ENCODE measurements around the gene TPCN1. TPM values are rescaled to one million over a fixed set of nuclear protein-coding genes. Genes with fewer than 3 reads are reported as not detected.

TPCN1 gene
- total RNA-seq, 1 experiment from 2014 or later, result 29.7 TPM

- H3K9ac ChIP-seq (ENCODE audit: low read length), result no peak overlapping the region
Observed at GRCh38 chr12:113241191-113242025, 20.1 kb downstream of the TPCN1 start.

More at GRCh38 chr12:113241191-113242025, 20.1 kb downstream of the TPCN1 start:
- BruUV-seq (replicated peaks), result no TSS peak
- ChIA-PET CTCF (no interaction called here), RAD21 (ENCODE audit: low non-redundant PET in 1 of 2, low total read pairs in 2 of 2, uncharacterized antibody in 2 of 2, unreplicated experiment in 2 of 2) (no interaction called here), POLR2A (no interaction called here)
- no peak for ATAC-seq
- Histone ChIP-seq H3K4me2 (ENCODE audit: low read length) (no peak overlapping the region), H3K36me3 (ENCODE audit: control insufficient read depth in 1 of 2, insufficient read depth in 2 of 2, low read length in 2 of 2) (no peaks in the 10 kb centered on the region), H3K9me2 (ENCODE audit: insufficient read depth) (no peaks in the 10 kb centered on the region), H3K4me1 (ENCODE audit: control insufficient read depth in 1 of 2, insufficient read depth in 2 of 2, low read length in 2 of 2) (peaks cover 13 to 26% of the 10 kb centered on the region in 2 experiments), H3K27ac (ENCODE audit: low read depth, low read length) (no peak overlapping the region), H3K27me3 (ENCODE audit: insufficient read depth, low read length) (no peaks in the 10 kb centered on the region), H3K9me3 (ENCODE audit: control insufficient read depth in 1 of 2, insufficient read depth in 1 of 2, low read depth in 1 of 2, low read length in 2 of 2) (no peaks in the 10 kb centered on the region), H3K4me3 (replicated peaks in 1 of 2; ENCODE audit: low read depth in 1 of 2, low read length in 2 of 2) (no peak overlapping the region), H3K79me2 (ENCODE audit: insufficient read depth, low read length) (no peaks in the 10 kb centered on the region), H4K20me1 (ENCODE audit: insufficient read depth) (no peaks in the 10 kb centered on the region), H2AFZ (ENCODE audit: low read depth, low read length, poor library complexity, severe bottlenecking) (no peak overlapping the region)
- intact Hi-C loops (cut with micrococcal nuclease), result no loop called here
- DNase-seq (ENCODE audit: low read depth, low spot score), result no peak
- TF ChIP-seq JUND (IDR thresholded peaks at IDR 0.05), result no peak
- no peak for TF ChIP-seq MAX (IDR thresholded peaks at IDR 0.05)
- TF ChIP-seq ELF1 (IDR thresholded peaks at IDR 0.05; ENCODE audit: borderline replicate concordance, low read depth), result no peak
- no peak for TF ChIP-seq CBX3 (IDR thresholded peaks at IDR 0.05; ENCODE audit: low read depth)
- no peak for TF ChIP-seq YY1 (IDR thresholded peaks at IDR 0.05; ENCODE audit: extremely low read depth, insufficient replicate concordance, low read depth, low read length)
- no peak for TF ChIP-seq EGR1 (IDR thresholded peaks at IDR 0.05; ENCODE audit: low read depth)
- no peak for TF ChIP-seq ZFX (IDR thresholded peaks at IDR 0.05)
- no peak for TF ChIP-seq EZH2phosphoT487 (IDR thresholded peaks at IDR 0.05; ENCODE audit: borderline replicate concordance)
- no peak for TF ChIP-seq POLR2A (IDR thresholded peaks at IDR 0.05; ENCODE audit: borderline replicate concordance, extremely low read depth, insufficient read depth, insufficient read length)
- no peak for TF ChIP-seq ATF3 (IDR thresholded peaks at IDR 0.05)
- no peak for TF ChIP-seq ZNF274 (IDR thresholded peaks at IDR 0.05; ENCODE audit: low read depth, low read length)
- TF ChIP-seq EZH2 (IDR thresholded peaks at IDR 0.05), result no peak
- no peak for TF ChIP-seq POLR2AphosphoS5 (IDR thresholded peaks at IDR 0.05; ENCODE audit: low read depth, low read length)
- no peak for TF ChIP-seq ZBTB33 (IDR thresholded peaks at IDR 0.05; ENCODE audit: extremely low read depth, insufficient replicate concordance, low read length)

All from HCT116 (cell line).